ENCODE measurements around the gene DRD4.

DNA sequence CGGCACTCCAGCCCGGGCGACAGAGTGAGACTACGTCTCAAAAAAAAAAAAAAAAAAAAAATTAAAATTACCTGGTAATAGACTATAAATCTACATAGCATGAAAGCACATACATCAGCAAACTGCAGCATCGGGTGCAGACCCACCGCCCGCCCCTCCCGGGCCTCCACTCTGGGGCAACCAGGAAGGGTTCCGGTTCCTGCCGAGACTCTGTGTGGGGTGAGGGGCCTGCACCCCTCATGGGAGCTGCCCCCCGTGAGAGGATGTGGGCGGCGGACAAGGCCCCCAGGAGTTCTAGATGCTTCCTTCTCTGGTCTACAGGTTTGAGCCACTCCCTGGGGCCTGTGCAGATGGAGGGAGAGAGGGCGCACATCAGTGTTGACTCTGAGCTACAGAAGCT, 9.1 kb downstream of the DRD4 start:
- TF ChIP-seq, protein P1, sequence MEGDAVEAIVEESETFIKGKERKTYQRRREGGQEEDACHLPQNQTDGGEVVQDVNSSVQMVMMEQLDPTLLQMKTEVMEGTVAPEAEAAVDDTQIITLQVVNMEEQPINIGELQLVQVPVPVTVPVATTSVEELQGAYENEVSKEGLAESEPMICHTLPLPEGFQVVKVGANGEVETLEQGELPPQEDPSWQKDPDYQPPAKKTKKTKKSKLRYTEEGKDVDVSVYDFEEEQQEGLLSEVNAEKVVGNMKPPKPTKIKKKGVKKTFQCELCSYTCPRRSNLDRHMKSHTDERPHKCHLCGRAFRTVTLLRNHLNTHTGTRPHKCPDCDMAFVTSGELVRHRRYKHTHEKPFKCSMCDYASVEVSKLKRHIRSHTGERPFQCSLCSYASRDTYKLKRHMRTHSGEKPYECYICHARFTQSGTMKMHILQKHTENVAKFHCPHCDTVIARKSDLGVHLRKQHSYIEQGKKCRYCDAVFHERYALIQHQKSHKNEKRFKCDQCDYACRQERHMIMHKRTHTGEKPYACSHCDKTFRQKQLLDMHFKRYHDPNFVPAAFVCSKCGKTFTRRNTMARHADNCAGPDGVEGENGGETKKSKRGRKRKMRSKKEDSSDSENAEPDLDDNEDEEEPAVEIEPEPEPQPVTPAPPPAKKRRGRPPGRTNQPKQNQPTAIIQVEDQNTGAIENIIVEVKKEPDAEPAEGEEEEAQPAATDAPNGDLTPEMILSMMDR (IDR thresholded peaks at IDR 0.05; ENCODE audit: poor library complexity): no peak
- TF ChIP-seq EZH2phosphoT487 (IDR thresholded peaks at IDR 0.05; ENCODE audit: low read depth, severe bottlenecking, unreplicated experiment): no peak
- no peak for TF ChIP-seq EZH2 (IDR thresholded peaks at IDR 0.05; ENCODE audit: borderline replicate concordance)
